Suppressor macrophage treated with lipopolysaccharide for 4 hours (primary cell): ENCODE measurements around the gene EFNA3.

Source experiments
- DNase-seq: peaks from one replicate; pipeline ENCODE4 v3.0.0-alpha.2; 2020

Gene EFNA3

GRCh38 chr1:155049651-155050559, 28.7 kb upstream of the EFNA3 start:
- DNase-seq = no peak

DNA sequence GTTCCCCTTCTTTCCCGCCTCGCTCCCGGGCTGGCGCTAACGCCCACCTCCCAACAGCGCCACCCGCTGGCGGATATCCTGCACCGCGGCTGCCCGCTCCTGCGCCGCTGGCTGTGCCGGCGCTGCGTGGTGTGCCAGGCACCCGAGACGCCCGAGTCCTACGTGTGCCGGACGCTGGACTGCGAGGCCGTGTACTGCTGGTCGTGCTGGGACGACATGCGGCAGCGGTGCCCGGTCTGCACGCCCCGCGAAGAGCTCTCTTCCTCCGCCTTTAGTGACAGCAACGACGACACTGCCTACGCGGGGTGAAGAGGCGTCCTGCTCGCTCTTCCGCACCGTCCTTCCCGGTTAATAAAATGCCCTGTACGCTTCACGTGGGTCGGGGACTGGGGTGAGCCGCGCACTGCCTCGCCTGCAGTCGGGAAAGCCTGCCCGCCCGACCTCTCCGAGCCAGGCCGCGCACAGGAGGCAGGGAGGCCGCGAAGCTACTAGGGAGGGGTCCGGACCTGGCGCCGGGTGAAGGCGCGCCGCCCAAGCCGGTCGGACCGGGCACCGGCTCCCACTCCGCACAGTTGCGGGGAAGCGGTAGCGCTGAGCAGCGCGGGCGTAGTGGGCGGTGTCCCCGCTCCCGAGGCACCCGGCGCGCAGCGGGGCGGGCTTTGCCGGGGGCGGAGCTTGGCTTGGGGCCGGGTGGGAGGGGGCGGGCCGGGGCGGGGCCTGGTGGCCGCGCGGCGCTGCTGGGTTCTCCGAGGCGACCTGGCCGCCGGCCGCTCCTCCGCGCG, 27.9 kb upstream of the EFNA3 start, which contains the start of gene ADAM15:
Gene ADAM15, plus strand, starts transcription at position 757 of the 782 bp plus-strand sequence. CDS start 71 bp downstream, outside the sequence.
- DNase-seq = peak; percentile 95

DNA sequence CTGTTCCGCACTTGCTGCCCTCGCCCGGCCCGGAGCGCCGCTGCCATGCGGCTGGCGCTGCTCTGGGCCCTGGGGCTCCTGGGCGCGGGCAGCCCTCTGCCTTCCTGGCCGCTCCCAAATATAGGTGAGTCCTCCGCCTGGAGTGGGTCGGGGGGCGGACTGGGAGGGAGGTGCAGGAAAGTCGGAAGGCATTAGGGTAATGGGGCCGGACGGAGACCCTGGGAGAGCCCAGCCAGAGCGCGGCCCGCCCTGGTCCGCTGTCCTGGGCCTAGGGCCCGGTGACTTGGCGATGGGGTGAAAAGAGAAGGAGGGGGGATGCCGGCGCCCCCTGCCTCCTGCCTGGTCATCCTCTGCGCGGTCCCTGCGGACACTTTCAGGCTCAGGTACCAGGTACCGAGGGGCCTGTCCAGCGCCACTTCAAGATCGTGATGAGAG, 27.3 kb upstream of the EFNA3 start:
- DNase-seq = no peak

DNA sequence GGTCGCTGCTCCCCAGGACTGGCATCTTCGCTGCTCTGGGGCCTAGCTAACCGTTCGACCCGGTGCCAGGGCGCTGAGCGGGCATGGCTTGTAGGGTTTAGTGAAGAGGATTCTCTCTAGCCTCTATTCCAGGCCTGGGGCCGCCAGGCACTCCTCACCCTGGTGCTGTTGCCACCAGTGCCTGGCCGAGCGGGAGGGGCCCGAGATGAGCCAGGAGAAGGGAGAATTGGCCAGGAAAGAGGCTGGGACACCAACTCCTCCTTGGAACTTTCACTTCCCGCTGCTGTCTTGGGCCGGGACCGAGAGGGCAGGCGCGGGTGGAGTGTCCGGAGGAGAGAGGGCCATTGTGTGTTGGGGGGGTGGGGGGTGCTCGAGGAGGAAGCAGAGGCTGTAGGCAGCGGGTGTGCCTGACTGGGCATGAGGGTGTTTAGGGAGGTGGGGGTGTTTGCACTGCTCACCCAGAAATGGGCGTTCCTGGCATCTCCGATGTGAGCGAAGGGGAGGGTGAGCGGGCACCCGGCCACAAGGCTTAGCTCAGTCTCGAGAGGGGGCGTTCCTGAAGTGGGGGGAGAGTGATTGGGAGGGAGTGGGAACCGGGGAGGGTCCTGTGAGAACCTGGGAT, 26.7 kb upstream of the EFNA3 start:
- peak; percentile 61 for DNase-seq

DNA sequence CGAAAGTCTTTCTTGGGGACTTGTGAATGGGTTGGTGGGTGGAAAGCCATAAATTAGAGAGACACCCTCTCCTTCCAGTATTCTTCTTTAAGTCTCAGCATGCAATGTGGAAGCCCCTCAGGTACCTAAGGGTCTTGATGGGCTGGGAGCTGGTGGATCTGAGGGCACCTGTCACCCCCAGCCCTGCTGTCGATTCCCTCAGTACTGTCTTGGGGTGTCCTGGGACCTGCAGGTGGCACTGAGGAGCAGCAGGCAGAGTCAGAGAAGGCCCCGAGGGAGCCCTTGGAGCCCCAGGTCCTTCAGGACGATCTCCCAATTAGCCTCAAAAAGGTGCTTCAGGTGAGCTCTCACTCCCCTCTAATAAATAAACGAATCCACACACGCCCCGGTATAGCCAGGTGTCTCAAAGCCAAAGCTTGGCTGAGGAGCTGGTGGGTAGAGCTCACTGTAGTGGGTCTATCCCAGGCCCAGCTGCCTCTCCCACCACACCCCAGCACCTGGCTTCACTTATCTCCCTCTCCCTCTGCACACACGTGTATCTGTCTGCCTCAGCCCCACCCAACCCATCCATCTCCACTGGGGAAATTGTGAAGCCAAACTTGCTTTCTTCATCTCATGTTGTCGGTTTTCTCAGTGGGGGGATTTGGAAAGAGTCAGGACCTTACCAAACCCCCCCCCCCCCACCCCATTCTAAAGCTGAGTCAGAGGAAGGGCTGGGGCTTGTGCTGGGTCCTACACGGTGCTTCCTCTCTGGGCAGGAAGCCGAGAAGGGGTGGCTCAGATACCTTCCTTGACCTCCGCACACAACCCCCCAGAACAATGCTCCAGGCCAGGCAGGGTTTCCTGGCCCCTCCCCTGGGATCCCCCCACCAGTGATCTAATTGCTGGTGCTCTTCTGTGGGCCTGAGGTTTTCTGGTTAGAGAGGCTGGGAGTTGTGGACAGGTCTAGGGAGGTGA, 25.9 kb upstream of the EFNA3 start:
- no peak for DNase-seq

DNA sequence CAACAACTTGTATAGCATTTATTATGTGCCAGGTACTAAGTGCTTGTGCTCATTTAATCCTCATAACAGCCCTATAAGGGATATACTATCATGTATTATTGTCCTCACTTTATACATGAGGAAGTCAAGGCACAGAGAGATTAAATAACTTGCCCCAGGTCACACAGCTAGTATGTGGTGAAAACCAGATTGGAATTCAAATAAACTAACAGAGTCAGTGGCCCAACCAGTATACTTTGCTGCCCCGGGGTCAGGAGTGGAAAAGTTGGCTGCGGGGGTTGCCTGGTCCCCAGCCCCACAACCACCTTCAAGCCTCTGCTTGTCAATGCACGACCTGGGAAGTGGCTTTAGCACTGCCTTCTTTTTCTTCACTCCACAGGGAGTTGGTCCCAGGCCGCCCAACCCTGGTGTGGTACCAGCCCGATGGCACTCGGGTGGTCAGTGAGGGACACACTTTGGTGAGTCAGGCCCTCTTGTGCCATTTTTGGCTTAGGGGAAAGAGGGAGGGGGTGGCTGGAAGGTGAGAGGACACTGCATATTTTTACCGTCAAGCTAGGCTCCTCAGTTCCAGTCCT, 25.0 kb upstream of the EFNA3 start:
- no peak for DNase-seq

- no peak for DNase-seq
Measured at GRCh38 chr1:155057104-155057503, 21.5 kb upstream of the EFNA3 start.

- DNase-seq = no peak
Measured at GRCh38 chr1:155057788-155058211, 20.8 kb upstream of the EFNA3 start.

DNA sequence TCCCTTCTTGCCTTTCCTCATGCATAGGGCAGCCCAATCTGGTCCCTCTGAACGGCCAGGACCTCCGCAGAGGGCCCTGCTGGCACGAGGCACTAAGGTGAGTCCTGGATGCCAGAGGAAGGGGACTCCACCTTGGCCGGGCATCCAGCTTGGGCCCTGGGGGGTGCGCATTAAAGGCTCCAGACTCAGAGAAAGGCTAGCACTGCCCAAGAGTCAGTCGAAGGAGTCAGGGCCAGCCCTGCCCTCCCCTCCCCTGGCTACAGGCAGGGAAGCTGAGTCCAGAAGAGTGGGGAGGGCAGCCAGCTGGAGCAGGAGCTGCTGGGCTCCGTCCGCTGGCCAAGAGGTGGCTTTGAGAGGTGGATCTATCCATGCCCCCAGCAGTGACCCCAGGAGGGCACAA, 17.9 kb upstream of the EFNA3 start:
- DNase-seq = no peak

GRCh38 chr1:155061381-155062150, 17.1 kb upstream of the EFNA3 start:
- peak; percentile 85 for DNase-seq

DNA sequence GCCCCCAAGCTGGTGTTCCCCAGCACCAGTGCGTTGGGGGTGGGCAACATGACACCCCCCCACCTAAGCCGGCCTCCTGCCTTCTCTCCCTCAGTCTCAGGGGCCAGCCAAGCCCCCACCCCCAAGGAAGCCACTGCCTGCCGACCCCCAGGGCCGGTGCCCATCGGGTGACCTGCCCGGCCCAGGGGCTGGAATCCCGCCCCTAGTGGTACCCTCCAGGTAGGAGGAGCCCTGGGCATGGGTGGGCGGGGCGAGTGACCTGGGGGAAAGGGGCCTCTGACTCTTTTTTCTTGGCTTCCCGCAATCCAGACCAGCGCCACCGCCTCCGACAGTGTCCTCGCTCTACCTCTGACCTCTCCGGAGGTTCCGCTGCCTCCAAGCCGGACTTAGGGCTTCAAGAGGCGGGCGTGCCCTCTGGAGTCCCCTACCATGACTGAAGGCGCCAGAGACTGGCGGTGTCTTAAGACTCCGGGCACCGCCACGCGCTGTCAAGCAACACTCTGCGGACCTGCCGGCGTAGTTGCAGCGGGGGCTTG, 16.4 kb upstream of the EFNA3 start:
- DNase-seq = no peak

DNA sequence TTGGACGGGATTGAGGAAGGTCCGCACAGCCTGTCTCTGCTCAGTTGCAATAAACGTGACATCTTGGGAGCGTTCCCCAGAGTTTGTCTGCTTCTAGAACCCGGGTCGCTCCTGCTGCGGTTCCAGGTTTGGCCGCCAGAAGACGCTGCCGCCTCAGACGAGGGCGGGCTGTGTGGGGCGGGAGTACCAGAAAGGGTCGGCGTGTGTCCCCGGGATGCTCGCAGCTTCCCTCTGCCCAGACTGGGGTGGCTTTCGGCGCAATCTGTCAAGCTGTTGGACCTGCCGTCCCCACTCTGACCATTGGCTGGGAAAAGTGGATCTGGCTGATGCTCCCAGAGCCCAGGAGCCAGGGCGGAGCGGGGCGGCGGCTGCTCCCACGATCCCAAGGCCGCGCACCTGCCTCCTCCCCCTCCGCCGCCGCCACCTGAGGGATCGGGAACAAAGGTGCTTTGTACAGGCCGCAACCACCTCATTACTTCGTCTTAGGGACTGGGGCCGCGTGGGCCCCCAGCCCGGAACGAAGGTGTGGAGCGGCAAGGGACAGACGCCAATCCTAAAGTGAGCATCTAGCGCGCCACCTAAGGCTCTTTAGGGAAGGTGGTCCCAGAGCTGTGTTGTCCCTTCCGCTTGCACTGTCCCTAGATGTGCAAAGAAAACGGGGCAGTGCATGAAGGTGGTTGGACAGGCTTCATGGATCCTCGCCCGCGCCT, 15.8 kb upstream of the EFNA3 start:
- peak; percentile 64 for DNase-seq

DNA sequence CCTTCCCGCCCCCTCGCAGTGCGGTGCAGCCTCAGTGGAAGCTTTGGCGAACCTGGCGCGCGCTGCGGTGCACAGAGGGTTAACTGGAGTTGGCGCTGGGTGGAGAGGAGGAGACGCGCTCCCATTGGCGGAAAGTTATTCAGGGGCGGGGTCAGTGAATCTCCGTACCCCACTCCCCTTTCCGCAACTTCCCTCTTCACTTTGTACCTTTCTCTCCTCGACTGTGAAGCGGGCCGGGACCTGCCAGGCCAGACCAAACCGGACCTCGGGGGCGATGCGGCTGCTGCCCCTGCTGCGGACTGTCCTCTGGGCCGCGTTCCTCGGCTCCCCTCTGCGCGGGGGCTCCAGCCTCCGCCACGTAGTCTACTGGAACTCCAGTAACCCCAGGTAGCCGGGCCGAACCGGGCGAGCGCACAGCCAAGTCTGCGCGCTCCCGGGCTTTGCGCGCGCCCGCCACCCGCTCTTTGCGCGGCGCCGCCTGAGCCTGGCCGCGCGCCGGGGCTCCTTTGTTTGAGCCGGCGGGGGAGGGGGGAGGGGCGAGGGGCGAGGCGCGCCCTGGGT, 15.0 kb upstream of the EFNA3 start, which contains the start of gene EFNA4:
Gene EFNA4, plus strand, starts transcription at position 191 of the 561 bp plus-strand sequence. Its CDS starts 84 bp downstream, at position 275.
- peak; percentile 85 for DNase-seq

DNA sequence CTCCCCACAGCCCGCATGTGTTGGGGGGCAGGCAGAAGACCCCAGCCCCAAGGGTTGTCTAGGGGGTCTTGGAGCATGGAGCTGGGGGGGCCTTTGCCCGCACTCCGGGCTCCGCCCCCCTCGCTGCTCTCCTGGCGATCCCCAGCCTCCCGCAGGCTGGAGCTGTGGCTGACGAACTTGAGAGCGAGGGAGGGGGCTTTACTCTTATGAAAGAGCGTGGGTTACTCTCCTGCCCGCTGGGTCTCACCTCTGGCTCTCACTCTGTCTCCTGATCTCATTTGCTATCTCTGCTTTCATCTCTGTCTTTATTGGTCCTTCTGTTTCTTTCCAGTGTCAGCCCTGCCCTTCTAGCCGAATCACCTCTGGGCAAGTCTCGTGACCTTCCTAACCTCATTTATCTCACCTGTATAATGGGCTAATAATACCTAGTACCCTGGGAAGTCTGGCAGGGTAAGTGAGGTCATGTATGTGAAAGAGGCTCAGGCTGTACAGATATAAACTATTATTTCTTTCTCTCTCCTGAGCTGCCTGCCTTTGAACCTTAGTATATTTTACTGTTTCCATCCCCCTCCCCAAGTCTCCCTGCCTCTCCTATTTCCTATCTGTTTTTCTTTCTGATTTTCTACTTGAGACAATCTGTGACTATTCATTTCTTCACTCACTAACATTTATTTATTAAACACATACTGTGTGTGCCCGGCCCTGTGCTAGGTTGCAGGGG, 14.4 kb upstream of the EFNA3 start:
- no peak for DNase-seq

- no peak for DNase-seq
Measured at GRCh38 chr1:155064832-155065429, 13.7 kb upstream of the EFNA3 start.

GRCh38 chr1:155066777-155067176, 11.9 kb upstream of the EFNA3 start:
- no peak for DNase-seq

DNA sequence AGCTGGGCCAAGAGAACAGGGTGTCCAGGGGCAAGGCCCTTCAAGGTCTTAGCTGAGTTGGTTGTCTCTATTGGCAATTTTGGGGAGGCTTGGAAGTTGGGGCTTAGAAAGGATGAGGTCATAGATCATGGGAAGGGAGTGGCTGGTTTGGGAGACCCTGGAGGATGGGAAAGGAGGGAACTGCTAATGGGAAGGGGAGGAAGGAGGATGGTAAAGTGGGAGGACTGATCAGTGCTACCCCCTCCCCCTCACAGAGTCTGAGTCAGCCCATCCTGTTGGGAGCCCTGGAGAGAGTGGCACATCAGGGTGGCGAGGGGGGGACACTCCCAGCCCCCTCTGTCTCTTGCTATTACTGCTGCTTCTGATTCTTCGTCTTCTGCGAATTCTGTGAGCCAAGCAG, 10.0 kb upstream of the EFNA3 start:
- no peak for DNase-seq

DNA sequence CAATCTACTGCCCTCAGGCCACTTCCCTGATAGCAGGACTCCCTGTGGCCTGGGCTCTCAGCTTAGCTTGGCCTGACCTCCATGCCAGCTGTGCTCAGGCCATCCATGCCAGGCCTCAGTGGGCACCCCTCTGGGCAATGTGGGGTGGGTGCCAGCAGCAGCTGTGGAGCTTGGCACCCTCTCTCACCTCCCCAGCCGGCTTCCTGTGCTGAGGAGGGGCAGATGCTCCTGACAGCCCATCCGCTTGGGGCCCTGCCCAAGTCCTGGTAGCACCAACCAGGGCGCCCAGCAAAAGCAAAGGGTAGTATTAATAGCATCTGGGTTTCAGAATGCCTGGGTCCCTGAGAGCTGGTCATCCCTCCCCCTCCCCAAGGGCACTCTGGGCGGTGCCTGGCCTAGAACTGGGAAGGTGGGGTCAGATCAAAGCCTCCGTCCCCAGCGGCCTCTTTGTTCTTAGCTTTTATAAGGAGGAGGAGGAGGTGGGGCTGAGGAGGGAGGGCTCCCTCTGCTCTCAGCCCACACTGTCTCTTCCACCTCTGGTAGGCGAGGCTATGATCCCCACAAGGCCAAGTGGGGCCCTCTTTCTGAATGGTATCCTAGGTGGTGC, 9.0 kb upstream of the EFNA3 start:
- DNase-seq = no peak
